ENCODE results near the gene NUAK1.

DNA sequence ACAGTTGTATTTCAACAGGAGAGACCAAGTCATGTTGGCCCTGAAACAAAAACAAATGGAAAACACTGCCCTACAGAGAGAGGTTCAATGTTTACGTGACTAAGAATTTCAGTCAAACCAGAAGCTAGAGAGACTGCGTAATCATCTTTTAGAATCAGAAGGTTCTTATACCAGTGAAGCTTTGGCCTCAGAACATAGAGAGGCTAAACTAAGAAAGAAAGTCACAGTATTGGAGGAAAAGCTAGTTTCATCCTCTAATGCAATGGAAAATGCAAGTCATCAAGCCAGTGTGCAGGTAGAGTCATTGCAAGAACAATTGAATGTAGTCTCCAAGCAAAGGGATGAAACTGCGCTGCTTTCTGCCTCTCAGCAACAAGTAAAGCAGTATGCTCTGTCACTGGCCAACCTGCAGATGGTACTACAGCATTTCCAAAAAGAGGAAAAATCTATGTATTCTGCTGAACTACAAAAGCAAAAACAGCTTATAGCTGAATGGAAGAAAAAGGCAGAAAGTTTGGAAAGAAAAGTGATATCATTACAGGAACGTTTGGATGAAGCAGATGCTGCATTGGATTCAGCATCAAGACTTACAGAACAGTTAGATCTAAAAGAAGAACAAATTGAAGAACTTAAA, 32.5 kb upstream of the NUAK1 start:
- TF ChIP-seq, protein P1, sequence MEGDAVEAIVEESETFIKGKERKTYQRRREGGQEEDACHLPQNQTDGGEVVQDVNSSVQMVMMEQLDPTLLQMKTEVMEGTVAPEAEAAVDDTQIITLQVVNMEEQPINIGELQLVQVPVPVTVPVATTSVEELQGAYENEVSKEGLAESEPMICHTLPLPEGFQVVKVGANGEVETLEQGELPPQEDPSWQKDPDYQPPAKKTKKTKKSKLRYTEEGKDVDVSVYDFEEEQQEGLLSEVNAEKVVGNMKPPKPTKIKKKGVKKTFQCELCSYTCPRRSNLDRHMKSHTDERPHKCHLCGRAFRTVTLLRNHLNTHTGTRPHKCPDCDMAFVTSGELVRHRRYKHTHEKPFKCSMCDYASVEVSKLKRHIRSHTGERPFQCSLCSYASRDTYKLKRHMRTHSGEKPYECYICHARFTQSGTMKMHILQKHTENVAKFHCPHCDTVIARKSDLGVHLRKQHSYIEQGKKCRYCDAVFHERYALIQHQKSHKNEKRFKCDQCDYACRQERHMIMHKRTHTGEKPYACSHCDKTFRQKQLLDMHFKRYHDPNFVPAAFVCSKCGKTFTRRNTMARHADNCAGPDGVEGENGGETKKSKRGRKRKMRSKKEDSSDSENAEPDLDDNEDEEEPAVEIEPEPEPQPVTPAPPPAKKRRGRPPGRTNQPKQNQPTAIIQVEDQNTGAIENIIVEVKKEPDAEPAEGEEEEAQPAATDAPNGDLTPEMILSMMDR (conservative IDR thresholded peaks at IDR 0.05; ENCODE audit: low read depth in 2 of 2), result no peak; a peak in 1 of 4 replicates
- no peak for TF ChIP-seq EZH2phosphoT487 (IDR thresholded peaks at IDR 0.05; ENCODE audit: unreplicated experiment)
- TF ChIP-seq EZH2 (IDR thresholded peaks at IDR 0.05; ENCODE audit: low read depth, unreplicated experiment), result no peak
- TF ChIP-seq POLR2AphosphoS5 (IDR thresholded peaks at IDR 0.05; ENCODE audit: low read depth), result no peak
- TF ChIP-seq, protein P2, sequence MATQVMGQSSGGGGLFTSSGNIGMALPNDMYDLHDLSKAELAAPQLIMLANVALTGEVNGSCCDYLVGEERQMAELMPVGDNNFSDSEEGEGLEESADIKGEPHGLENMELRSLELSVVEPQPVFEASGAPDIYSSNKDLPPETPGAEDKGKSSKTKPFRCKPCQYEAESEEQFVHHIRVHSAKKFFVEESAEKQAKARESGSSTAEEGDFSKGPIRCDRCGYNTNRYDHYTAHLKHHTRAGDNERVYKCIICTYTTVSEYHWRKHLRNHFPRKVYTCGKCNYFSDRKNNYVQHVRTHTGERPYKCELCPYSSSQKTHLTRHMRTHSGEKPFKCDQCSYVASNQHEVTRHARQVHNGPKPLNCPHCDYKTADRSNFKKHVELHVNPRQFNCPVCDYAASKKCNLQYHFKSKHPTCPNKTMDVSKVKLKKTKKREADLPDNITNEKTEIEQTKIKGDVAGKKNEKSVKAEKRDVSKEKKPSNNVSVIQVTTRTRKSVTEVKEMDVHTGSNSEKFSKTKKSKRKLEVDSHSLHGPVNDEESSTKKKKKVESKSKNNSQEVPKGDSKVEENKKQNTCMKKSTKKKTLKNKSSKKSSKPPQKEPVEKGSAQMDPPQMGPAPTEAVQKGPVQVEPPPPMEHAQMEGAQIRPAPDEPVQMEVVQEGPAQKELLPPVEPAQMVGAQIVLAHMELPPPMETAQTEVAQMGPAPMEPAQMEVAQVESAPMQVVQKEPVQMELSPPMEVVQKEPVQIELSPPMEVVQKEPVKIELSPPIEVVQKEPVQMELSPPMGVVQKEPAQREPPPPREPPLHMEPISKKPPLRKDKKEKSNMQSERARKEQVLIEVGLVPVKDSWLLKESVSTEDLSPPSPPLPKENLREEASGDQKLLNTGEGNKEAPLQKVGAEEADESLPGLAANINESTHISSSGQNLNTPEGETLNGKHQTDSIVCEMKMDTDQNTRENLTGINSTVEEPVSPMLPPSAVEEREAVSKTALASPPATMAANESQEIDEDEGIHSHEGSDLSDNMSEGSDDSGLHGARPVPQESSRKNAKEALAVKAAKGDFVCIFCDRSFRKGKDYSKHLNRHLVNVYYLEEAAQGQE (IDR thresholded peaks at IDR 0.05; ENCODE audit: unreplicated experiment), result no peak
- no peak for TF ChIP-seq CREB1 (CRISPR knock-in tag; IDR thresholded peaks at IDR 0.05; ENCODE audit: low read depth)
- no peak for TF ChIP-seq ZNF331 (CRISPR knock-in tag; IDR thresholded peaks at IDR 0.05; ENCODE audit: low read depth)

Measured in GM23338 (cell line).